HG03139 (cell line): ENCODE data around the gene TMEM181.
"Not testable (repeated sequence)": the region's sequence is repeated elsewhere in the genome, so short reads cannot be mapped to it uniquely, and the experiment has no call there.

Source experiments
- ATAC-seq: cut with Tn5 transposase; IDR thresholded peaks from one replicate; pipeline ENCODE4 v1.9.1; 2021; ENCODE audit not compliant: unreplicated experiment

Gene TMEM181

DNA sequence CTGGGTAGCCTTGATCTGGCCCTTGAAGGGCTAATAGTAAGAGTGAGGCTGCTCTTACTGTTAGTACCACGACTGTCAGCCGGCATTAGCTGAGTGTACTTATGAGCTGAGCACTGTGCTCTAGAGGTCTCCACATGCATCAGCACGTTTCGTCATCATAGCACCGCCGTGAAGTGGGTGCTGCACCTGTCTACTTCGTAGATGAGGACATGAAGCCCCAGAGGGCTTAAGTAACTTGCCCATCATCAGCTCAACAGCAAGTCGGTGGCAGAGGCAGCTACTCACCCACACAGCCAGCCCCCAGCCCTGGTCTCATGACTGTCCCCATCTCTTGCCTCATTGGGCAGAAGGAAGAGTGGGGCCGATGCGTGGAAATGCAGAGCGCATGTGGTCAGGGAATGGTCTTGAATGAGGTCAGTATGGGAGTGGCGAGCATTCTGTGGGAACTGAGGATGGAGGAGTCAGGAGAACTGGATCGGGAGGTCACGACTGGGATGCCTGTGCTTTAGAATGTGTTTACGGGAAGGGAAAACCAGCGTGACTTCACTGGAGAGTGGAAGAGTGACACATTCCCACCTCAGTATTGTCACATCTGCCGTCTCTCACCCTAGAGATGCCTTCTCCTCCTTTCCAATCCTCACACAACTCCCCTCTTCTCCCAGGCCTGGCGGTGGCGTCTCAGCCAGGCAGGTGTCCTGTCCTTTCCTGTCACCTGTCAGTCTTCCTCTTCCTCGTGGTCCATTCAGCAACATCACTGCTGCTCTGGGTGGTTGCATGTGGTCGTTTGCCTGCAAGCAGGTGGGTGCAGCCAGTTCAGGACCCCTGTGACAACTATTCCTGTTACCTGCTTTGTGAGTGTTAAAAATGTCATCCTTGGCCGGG is 95.9 kb downstream of the TMEM181 start:
- no peak for ATAC-seq

- not testable (repeated sequence) for ATAC-seq
These were observed 97.1 kb downstream of the TMEM181 start for GRCh38 chr6:158656986-158657385.

GRCh38 chr6:158660333-158660754 is 100.5 kb downstream of the TMEM181 start:
- ATAC-seq, result peak; percentile 59

GRCh38 chr6:158661156-158661685 is 101.3 kb downstream of the TMEM181 start:
- ATAC-seq, result no peak

GRCh38 chr6:158662607-158662953 is 102.7 kb downstream of the TMEM181 start:
- ATAC-seq, result no peak

DNA sequence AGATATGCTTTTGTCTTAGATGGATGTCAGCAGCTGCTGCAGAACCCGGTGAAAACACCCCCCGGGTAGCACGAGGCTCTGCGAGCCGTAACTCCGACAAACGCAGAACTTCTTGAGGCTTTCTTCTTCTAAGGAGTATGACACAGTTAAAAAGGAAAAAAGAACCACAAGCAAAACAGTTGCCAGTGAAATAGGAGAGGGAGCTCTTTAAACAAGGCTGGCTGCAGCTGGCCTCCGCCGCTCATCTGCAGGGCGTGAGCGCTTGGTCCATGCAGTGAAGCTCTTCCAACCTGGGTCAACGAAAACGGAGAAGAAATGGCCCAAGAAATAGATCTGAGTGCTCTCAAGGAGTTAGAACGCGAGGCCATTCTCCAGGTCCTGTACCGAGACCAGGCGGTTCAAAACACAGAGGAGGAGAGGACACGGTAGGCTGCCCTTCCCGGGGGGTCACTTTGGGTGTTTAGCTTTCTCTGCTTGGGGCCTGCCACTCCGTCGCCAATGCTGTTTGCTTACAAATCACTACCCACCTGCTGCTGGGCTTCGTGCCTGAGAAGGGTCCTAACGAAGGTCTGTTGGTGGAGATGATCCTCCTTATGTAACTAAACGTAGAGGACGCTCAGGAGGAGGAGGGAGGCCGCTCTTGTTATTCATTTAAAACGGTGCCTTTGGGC is 103.2 kb downstream of the TMEM181 start:
- no peak for ATAC-seq

- ATAC-seq, result no peak
These were observed 103.8 kb downstream of the TMEM181 start for GRCh38 chr6:158663625-158664165.

DNA sequence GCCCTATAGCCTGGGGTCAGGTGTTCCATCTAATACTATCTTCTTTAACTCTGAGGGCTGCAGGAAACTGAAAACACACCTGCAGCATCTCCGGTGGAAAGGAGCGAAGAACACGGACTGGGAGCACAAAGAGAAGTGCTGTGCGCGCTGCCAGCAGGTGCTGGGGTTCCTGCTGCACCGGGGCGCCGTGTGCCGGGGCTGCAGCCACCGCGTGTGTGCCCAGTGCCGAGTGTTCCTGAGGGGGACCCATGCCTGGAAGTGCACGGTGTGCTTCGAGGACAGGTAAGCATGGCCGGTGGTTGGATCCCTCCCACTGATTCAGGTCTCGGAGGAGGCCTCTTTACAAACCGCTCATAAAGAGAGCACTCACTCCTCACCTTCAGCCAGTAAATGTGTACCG is 105.4 kb downstream of the TMEM181 start:
- no peak for ATAC-seq

DNA sequence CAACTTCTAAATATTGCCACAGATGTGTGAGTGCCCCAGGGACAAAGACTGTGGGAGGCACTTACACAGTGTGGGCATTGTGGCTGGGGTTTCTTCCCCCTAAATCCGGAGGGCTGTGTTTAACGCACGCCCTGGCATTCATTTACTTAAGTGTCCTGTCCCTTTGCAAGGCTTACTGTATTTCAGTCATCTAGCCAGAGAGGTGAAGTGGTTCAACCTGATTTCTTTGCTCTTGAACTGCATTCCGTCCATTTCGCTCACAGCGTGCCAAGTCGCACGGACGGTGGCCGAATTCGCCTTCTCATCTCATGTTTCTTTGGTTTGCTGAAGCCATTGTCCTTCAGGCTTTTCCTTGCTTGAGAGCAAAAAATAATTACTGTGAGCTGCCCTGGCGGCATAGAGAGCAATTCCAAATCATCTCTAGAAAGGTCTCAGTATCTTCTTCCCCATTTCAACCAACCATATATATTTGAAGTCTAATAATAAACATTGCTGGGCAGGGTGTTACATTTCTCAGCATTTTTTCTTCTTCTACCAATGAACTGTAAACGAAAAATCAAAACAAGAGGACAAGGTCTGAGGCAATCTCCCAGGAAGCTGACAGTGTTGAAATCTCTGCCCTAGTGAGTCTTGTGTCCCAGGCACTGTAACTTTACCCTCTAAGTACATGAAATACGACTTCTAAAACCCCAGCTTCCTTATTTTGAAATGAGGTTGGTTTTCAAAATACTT is 106.9 kb downstream of the TMEM181 start:
- ATAC-seq, result no peak

DNA sequence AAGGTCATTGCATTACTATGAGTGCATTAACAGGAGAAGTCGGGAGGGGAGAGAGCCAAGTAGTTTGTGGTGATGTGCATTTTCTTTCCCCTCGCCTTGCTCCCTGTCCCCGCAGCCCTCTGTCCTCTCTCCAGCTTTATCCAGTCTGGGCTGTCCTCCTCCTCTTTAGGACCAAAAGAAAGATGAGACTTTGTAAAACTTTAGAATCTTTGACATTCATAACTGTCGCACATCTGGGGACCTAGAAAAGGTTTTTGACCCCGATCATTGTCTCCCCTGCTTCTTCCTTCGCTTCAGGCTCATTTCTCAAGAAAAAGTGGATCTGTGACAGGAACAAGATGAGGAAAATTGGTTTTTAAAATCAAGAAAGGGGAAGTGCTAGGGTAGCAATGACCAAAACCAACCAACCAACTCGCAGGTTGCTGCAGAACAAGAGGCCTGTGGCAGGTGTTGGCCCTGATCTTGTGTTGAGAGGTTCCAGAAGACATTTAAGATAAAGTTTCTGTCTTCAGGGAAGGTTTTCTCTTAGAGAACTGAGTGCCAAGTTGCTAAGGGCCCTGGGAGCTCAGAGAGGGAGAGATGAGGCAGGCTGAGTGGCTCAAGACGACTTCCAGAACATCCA is 107.6 kb downstream of the TMEM181 start:
- no peak for ATAC-seq

- no peak for ATAC-seq
These were observed 108.8 kb downstream of the TMEM181 start for GRCh38 chr6:158668707-158669103.

GRCh38 chr6:158669145-158670035 is 109.5 kb downstream of the TMEM181 start:
- ATAC-seq, result no peak

- not testable (repeated sequence) for ATAC-seq
These were observed 112.2 kb downstream of the TMEM181 start for GRCh38 chr6:158672119-158672518.

GRCh38 chr6:158672726-158673125 is 112.8 kb downstream of the TMEM181 start:
- ATAC-seq, result no peak

- no peak for ATAC-seq
These were observed 114.6 kb downstream of the TMEM181 start for GRCh38 chr6:158674342-158675131.

DNA sequence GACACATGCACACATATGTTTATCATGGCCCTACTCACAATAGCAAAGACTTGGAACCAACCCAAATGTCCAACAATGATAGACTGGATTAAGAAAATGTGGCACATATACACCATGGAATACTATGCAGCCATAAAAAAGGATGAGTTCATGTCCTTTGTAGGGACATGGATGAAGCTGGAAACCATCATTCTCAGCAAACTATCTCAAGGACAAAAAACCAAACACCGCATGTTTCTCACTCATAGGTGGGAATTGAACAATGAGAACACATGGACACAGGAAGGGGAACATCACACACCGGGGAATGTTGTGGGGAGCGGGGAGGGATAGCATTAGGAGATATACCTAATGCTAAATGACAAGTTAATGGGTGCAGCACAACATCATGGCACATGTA is 117.2 kb downstream of the TMEM181 start:
- not testable (repeated sequence) for ATAC-seq

GRCh38 chr6:158677906-158678578 is 118.2 kb downstream of the TMEM181 start:
- ATAC-seq, result no peak

- ATAC-seq, result no peak
These were observed 120.1 kb downstream of the TMEM181 start for GRCh38 chr6:158680015-158680414.
